HG03460 (cell line): ENCODE results near the gene CAPZA1.
"Not testable (repeated sequence)": the region's sequence is repeated elsewhere in the genome, so short reads cannot be mapped to it uniquely, and the experiment has no call there.

Experiments used
- ATAC-seq: cut with Tn5 transposase; IDR thresholded peaks from one replicate; pipeline ENCODE4 v1.9.1; 2021; ENCODE audit not compliant: unreplicated experiment

Gene CAPZA1

GRCh38 chr1:112619518-112620376, at the start of gene CAPZA1:
Gene CAPZA1, plus strand, starts transcription at chr1:112619832. Its CDS starts 13 bp downstream, at chr1:112619845.
- peak; percentile 84 for ATAC-seq

GRCh38 chr1:112575154-112575804, 44.4 kb upstream of the CAPZA1 start:
- no peak for ATAC-seq

DNA sequence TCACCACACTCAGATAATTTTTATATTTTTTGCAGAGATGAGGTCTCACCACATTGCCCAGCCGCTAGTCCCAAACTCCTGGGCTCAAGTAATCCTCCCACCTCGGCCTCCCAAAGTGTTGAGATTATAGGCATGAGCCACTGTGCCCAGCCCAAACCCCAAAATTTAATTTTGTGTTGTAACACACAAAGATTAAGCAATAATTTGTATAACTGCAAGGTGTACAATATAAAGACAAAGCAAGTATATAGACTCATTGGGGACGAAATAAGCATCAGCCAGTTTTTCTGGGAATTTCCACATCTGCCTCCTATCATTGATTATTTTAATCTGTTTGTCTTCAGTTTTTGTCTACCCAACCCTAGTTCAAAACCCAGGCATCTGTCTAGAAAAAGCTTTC, 43.4 kb upstream of the CAPZA1 start:
- no peak for ATAC-seq

GRCh38 chr1:112579801-112580510, 39.7 kb upstream of the CAPZA1 start:
- ATAC-seq, result no peak

- no peak for ATAC-seq
Measured at GRCh38 chr1:112581586-112582192, 37.9 kb upstream of the CAPZA1 start.

DNA sequence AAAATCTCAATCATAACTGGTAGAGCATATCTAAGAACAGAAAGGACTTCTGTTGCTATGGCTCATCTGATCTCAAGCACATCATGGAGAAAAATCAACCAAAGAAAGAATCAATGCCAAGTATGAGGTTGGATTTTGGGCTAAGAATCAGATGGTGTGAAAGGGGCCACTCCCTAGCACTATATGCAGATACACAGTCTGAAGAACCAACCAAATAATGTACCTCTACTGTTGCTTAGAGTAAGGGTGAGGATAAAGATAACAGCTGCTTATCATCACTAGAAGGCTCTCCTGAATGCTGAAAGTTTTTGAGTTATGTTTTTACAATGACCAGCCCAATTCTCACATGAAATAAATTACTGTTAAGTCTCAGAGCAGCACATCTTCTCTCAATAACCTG, 36.3 kb upstream of the CAPZA1 start:
- no peak for ATAC-seq

DNA sequence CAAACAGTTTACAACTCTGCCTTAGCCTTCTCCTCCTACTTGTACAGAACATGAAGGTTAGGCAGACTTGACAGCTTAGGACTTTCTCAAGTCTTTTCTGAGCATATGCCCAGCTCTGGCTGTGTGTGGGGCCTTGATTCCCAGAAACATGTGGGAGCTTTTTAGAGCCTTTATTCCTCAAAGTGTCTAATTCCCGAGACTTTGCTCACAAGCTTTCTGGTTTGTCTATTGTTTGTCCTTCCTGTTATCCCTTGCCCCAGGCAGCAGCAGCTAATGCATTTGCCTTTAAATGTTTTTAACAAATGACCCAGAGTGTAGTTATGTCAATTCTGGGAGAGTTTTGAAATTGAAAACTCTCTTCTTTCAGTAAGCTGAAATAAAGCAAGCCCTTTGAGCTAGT, 29.9 kb upstream of the CAPZA1 start:
- ATAC-seq, result no peak

- ATAC-seq, result no peak
Measured at GRCh38 chr1:112594208-112594876, 25.3 kb upstream of the CAPZA1 start.

DNA sequence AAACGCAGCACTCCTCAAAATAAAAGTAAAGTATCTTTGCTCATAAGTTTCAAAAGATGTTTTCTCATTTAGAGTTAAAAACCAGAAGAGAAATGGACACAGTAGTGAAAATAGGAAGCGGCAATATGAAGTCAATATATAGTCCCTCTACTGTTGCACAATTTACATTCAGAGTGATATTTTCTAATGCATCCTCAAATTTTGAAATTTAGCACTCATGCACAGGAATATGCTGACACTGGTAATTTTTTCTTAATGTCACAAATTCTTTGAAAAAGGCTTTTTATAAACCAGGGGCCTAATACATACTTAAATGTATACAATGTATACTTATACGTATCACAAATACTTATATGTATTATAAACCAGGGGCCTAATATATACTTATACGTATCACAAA, 20.2 kb upstream of the CAPZA1 start:
- ATAC-seq, result no peak

DNA sequence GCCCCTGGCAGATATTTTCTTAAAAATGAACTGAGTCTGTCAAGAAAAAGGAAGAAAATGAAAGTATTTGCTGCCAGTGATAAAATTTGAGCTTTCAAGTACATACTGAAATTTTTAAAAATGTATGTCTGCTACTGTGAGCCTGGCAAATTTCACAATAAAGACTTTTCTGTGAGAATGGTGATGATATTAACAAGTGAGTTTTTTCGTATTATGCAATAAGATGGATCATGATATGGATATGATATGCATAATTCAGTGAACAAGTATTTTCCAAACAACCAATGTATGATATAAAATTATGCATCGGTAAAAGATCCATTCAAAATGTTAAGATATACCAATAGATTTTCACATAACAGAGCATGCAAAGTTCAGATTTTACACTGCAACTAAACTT, 16.6 kb upstream of the CAPZA1 start:
- ATAC-seq, result no peak

- ATAC-seq, result no peak
Measured at GRCh38 chr1:112603541-112603940, 16.1 kb upstream of the CAPZA1 start.

DNA sequence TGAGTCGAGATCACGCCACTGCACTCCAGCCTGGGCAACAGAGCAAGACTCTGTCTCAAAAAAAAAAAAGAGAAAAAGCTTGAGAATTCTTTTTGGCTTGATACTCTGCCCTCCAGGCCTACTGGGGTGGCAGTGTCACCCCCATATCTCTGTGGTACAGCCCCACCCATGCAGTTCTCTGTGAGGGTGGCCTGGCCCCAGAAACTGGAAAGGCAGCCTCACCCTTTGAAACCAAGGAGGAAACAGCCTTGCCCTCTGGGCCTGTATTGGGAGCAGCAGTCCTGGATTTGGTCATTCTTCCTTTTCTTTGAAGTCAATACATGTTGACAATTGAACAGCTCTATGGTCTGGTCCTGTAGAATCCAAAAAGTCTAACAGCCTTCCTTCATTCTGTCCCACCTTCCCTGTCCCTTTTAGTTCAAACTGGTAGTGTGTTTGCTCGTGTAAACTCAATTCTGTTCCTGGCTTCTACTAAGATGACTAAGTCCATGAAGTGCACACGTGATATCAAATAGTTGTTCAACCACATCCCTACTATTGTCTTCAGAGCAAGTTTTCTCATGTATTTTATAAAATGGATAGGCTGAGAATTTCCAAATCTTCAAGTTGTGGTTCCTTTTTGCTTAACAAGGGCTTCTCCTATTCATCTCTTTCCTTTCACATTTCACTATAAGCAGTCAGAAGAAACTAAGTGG, 13.9 kb upstream of the CAPZA1 start:
- ATAC-seq, result no peak

DNA sequence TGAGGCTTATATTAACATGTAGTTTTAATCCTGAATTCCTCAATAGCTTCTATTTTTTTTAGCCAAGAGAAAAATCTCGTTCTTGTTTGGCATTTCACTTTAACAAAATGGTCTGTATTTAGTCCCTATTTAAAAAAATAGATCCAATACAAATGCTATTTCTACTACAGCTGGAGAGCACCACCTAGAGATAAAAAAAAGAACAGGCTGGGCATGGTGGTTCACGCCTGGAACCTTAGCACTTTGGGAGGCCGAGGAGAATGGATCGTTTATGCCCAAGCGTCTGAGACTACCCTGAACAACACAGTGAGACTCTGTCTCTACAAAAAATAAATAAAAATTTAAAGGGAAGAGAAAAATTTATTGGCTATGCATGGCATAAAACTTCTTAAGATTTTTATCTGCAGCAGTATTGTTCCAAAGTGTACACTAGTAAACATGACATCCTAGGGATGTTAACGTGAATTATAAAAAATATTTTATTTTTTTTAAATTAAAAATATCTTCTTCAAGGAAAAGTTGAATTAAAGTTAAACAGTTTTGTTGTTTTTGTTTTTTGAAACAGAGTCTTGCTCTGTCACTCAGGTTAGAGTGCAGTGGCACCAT, 5.1 kb upstream of the CAPZA1 start:
- ATAC-seq, result no peak

DNA sequence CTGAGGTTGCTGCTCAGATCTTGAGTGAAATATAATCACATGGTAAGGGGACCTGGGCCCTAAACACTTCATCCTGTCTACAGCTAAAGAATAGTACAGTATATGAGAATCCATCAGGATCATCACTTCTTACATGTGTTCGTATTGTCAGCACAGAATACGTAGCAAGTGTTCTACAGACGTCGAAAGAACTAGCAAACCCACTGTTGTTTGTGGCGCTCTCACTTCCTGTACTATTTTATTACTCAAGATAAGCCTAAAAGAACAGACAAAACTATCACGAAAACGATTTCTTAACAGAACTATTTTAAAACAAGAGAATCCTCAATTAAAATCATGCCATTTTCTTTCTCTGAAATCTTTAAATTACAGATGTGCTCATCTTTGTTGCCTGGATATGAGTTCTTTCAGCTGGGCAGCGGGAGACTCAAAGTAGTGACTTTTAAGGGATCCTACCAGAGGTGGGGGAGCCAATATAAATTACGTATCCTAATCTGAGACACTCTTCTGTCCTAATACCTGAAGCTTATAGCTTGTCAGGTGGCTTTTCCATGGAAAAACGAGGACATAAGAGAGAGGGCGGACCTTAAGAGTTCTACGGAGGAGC, 1.4 kb upstream of the CAPZA1 start:
- no peak for ATAC-seq

- ATAC-seq, result peak; percentile 17
Measured at GRCh38 chr1:112618721-112619517, 713 bp upstream of the CAPZA1 start, which contains the start of gene ST7L. Gene ST7L, minus strand, starts transcription at chr1:112619141. Its CDS starts 28 bp downstream, at chr1:112619113.

GRCh38 chr1:112620377-112620695, 704 bp downstream of the CAPZA1 start:
- ATAC-seq, result no peak

- not testable (repeated sequence) for ATAC-seq
Measured at GRCh38 chr1:112624493-112624892, 4.9 kb downstream of the CAPZA1 start.

DNA sequence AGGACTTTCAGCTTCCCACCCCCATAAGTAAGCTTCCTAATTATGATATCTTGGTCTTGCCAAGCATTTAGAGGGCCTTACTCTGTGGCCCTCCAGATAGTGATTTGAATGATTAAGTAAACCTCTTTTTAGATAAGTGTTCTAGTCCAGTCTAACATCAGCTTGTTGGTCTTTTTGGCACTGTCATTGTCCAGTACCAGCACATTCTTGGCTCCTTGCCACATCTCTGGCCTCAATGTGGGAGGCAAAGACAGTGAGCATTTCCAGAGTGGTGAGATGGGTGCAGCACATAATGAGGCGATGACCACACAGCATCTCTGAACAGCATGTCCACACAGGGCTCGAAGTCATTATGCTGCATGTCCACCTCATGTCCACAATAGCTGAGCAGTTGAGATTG, 6.1 kb downstream of the CAPZA1 start:
- ATAC-seq, result no peak

DNA sequence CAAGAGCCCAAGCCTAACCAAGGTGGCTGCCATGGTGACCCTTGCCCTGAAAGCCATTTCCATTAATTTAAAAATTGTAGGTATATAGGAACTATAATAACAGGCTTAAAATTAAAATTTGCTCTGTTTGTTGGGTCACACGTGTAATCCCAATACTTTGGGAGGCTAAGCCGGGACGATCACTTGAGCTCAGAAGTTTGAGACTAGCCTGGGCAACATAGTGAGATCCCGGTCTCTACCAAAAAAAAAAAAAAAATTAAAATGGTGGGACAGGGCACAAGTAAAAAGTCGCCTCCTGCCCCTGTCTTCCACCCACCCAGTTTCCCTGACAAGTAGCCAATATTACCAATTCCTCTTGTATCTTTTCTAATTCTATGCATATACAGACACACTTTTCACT, 6.6 kb downstream of the CAPZA1 start:
- no peak for ATAC-seq
